ENCODE data around the gene CNKSR1.

DNA sequence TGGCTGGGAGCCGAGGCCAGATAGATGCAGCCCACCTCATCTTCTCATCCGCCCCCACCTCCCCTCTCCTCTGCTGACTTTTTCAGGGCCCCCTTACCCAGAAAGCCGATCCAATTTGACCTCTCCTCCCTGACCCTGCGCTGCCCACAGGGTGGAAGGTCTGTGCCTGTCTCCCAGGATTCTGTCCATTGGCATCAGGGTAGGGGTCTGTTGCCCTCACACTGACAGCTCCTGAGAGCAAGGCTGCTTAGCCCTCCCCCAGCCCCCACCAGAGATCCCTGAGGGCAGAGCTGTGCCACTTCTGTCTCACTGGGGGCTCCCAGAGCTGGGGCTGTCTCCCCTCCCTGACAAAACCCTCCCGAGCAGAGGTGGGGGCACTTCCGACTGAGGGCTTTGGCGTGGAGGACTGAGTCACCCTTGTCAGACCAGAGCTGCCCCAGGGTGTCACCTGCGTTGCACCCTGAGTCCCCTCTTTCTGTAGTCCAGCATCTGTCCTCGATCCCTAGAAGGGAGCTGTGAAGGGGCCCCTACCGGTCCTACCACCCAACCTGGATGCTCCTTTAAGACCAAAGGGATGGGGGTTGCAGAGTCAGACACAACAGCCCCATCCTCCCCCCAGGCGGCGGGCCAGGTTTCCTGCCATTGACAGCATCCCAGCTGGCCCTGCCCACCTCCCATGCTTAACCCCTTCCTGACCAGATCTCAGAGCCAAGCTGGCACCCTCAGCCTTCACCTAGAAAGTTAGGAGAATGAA lies 20.8 kb upstream of the CNKSR1 start:
- TF ChIP-seq, protein P1, sequence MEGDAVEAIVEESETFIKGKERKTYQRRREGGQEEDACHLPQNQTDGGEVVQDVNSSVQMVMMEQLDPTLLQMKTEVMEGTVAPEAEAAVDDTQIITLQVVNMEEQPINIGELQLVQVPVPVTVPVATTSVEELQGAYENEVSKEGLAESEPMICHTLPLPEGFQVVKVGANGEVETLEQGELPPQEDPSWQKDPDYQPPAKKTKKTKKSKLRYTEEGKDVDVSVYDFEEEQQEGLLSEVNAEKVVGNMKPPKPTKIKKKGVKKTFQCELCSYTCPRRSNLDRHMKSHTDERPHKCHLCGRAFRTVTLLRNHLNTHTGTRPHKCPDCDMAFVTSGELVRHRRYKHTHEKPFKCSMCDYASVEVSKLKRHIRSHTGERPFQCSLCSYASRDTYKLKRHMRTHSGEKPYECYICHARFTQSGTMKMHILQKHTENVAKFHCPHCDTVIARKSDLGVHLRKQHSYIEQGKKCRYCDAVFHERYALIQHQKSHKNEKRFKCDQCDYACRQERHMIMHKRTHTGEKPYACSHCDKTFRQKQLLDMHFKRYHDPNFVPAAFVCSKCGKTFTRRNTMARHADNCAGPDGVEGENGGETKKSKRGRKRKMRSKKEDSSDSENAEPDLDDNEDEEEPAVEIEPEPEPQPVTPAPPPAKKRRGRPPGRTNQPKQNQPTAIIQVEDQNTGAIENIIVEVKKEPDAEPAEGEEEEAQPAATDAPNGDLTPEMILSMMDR (conservative IDR thresholded peaks at IDR 0.05 in 1 of 2, IDR thresholded peaks at IDR 0.05 in 1 of 2; ENCODE audit: low read depth in 1 of 2, low read length in 2 of 2) = no peak
- TF ChIP-seq EZH2 (IDR thresholded peaks at IDR 0.05; ENCODE audit: low read length, missing control alignments) = no peak

Measured in fibroblast of lung (primary cell).